Vagina (tissue), 2 donors: ENCODE data around the gene ENTPD1.
A peak's percentile ranks its signal among the peaks of the same experiment; 100 is the strongest.

Experiments
- POLR2AphosphoS5 ChIP-seq, 2 donors: sonication (generic); formaldehyde crosslinking; IDR thresholded peaks; one replicate each; pipeline ENCODE4 v1.9.0; 2017; ENCODE audit warnings: antibody characterized with exemption in 2 of 2, mild to moderate bottlenecking in 2 of 2, low read depth in 1 of 2; ENCODE audit not compliant: insufficient read depth in 1 of 2
- TF ChIP-seq, protein P1 (sequence below), 3 experiments: fragments of 450-650 bp in 2 of 3; fragments of 200-600 bp in 1 of 3; sonication (generic) in 1 of 3; IDR thresholded peaks; one replicate each; pipeline ENCODE4 v1.5.1; 2017 to 2019; ENCODE audit warnings: antibody characterized with exemption in 3 of 3, mild to moderate bottlenecking in 2 of 3, moderate library complexity in 2 of 3

- peak in 1 of 2 donors; percentile 16 for TF ChIP-seq POLR2AphosphoS5 (IDR thresholded peaks at IDR 0.05; ENCODE audit: insufficient read depth in 1 of 2, low read depth in 1 of 2)
- TF ChIP-seq, protein P1, sequence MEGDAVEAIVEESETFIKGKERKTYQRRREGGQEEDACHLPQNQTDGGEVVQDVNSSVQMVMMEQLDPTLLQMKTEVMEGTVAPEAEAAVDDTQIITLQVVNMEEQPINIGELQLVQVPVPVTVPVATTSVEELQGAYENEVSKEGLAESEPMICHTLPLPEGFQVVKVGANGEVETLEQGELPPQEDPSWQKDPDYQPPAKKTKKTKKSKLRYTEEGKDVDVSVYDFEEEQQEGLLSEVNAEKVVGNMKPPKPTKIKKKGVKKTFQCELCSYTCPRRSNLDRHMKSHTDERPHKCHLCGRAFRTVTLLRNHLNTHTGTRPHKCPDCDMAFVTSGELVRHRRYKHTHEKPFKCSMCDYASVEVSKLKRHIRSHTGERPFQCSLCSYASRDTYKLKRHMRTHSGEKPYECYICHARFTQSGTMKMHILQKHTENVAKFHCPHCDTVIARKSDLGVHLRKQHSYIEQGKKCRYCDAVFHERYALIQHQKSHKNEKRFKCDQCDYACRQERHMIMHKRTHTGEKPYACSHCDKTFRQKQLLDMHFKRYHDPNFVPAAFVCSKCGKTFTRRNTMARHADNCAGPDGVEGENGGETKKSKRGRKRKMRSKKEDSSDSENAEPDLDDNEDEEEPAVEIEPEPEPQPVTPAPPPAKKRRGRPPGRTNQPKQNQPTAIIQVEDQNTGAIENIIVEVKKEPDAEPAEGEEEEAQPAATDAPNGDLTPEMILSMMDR (IDR thresholded peaks at IDR 0.05): no peak
These were observed 405 bp upstream of the ENTPD1 start for GRCh38 chr10:95755511-95756004.
